HUES6 (cell line): Measurements from ENCODE around the gene OBI1.

Experiments used
- H3K27ac ChIP-seq: 2 replicates; pipeline ENCODE4 v1.7.0; 2013; ENCODE audit warnings: low read depth, mild to moderate bottlenecking, low read length, inconsistent platforms
- H3K27me3 ChIP-seq: 2 replicates; pipeline ENCODE4 v1.6.1; 2013; ENCODE audit warnings: low read length; ENCODE audit not compliant: control insufficient read depth, insufficient read depth
- H3K36me3 ChIP-seq: 2 replicates; pipeline ENCODE4 v1.6.1; 2013; ENCODE audit warnings: low read length; ENCODE audit not compliant: control insufficient read depth, insufficient read depth
- H3K4me1 ChIP-seq: 2 replicates; pipeline ENCODE4 v1.6.1; 2013; ENCODE audit warnings: low read length; ENCODE audit not compliant: control insufficient read depth, insufficient read depth
- H3K4me3 ChIP-seq: 2 replicates; pipeline ENCODE4 v1.5.1; 2013; ENCODE audit warnings: low read depth, low read length
- H3K9ac ChIP-seq: one replicate; pipeline ENCODE4 v1.6.1; 2013; ENCODE audit warnings: mild to moderate bottlenecking, low read length
- H3K9me3 ChIP-seq: 2 replicates; pipeline ENCODE4 v1.6.1; 2013; ENCODE audit warnings: low read depth, low read length; ENCODE audit not compliant: control insufficient read depth, insufficient read depth

Gene OBI1

GRCh38 chr13:78569029-78569428, 89.9 kb downstream of the OBI1 start:
- Histone ChIP-seq H3K27me3 (no peaks in the 10 kb centered on the region), H3K4me1 (no peaks in the 10 kb centered on the region), H3K36me3 (no peaks in the 10 kb centered on the region), H3K27ac (no peak overlapping the region), H3K9me3 (no peaks in the 10 kb centered on the region), H3K4me3 (no peak overlapping the region), H3K9ac (no peak overlapping the region)

DNA sequence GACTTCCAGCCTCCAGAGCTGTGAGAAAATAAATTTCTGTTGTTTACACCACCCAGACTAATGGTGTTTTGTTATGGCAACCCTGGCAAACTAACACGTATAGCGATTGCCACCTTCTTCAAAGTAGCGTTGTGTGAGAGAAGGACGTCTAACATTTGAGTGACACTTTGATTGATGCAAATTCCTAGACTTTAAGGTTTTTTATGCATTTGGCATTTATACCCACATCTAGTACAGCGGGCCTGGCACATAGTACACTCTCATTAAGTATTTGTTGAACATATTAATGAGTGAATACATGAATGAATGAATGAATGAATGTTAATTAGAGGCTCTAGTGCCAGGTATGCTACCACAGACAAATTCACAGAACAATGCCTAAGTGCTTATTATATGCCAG, 92.3 kb downstream of the OBI1 start:
- no peak overlapping the region for H3K27ac ChIP-seq
- H3K36me3 ChIP-seq = no peaks in the 10 kb centered on the region
- H3K9ac ChIP-seq = no peak overlapping the region
- no peaks in the 10 kb centered on the region for H3K4me1 ChIP-seq
- no peaks in the 10 kb centered on the region for H3K27me3 ChIP-seq
- no peak overlapping the region for H3K4me3 ChIP-seq
- H3K9me3 ChIP-seq = no peaks in the 10 kb centered on the region
